ENCODE results near the gene ERBIN. TPM values are rescaled to one million over a fixed set of nuclear protein-coding genes. Genes with fewer than 3 reads are reported as not detected.

The ERBIN gene
- total and polyA plus RNA-seq, 2 of the 4 experiments (the other 2 are of a cell fraction): 25.8 to 70.1 TPM

GRCh38 chr5:66066826-66067225 lies 140.5 kb downstream of the ERBIN start:
- H3K4me3 ChIP-seq (ENCODE audit: insufficient read depth, low read depth, low read length): no peak overlapping the region
- H2BK5ac ChIP-seq (ENCODE audit: low read depth, low read length, poor library complexity, severe bottlenecking): no peak overlapping the region
- H3K27me3 ChIP-seq (ENCODE audit: control insufficient read depth, insufficient read depth, low read length): no peaks in the 10 kb centered on the region
- H3K79me1 ChIP-seq (ENCODE audit: low read depth in 1 of 2, low read length in 2 of 2): peaks cover 27 to 45% of the 10 kb centered on the region in 2 experiments
- no peak overlapping the region for H3K27ac ChIP-seq (ENCODE audit: insufficient read depth, low read length)
- in situ Hi-C loops (cut with MboI; ENCODE audit: low sequenced_read_pairs): no loop called here
- no peak overlapping the region for H3K4ac ChIP-seq (ENCODE audit: low read depth, low read length)
- H2BK20ac ChIP-seq (ENCODE audit: low read depth, low read length): no peak overlapping the region
- no peaks in the 10 kb centered on the region for H3K9me3 ChIP-seq (ENCODE audit: control insufficient read depth, insufficient read depth, low read length)
- H3K18ac ChIP-seq (ENCODE audit: low read depth, low read length): no peak overlapping the region
- DNase-seq (no peak), ATAC-seq (ENCODE audit: low read depth) (no peak)
- H2AFZ ChIP-seq (replicated peaks; ENCODE audit: low read length, poor library complexity): no peak overlapping the region
- H4K91ac ChIP-seq (ENCODE audit: insufficient read depth, low read depth, low read length): no peak overlapping the region
- no peak overlapping the region for H2AK9ac ChIP-seq (replicated peaks; ENCODE audit: low read depth, low read length, poor library complexity)
- no peak overlapping the region for H2BK15ac ChIP-seq (ENCODE audit: low read depth, low read length)
- H4K8ac ChIP-seq (ENCODE audit: low read depth in 2 of 2, low read length in 2 of 2): no peak overlapping the region
- no TSS peak for BruUV-seq (replicated peaks)
- dilution Hi-C loops (cut with HindIII; ENCODE audit: low sequenced_read_pairs, unreplicated experiment): no loop called here
- H3K56ac ChIP-seq (ENCODE audit: extremely low read depth, insufficient read depth, low read length): no peak overlapping the region
- no peak overlapping the region for H2BK120ac ChIP-seq (ENCODE audit: low read depth, low read length)
- intact Hi-C loops (cut with micrococcal nuclease): loop anchor here (5.0 kb wide), 1 partner anchor 45 kb away; no protein-coding TSS in a partner anchor
- no peak overlapping the region; the same call in 1 of the 2 replicates for H3K14ac ChIP-seq (replicated peaks; ENCODE audit: low read depth, low read length)
- H4K20me1 ChIP-seq (ENCODE audit: insufficient read depth, low read length): peaks cover 18% of the 10 kb centered on the region; the same call in 1 of the 2 replicates
- H2AK5ac ChIP-seq (ENCODE audit: low read depth, low read length): no peak overlapping the region
- no peak overlapping the region for H4K5ac ChIP-seq (ENCODE audit: low read depth, low read length)
- no peaks in the 10 kb centered on the region for H3K4me1 ChIP-seq (ENCODE audit: control insufficient read depth, insufficient read depth, low read length)
- H3K36me3 ChIP-seq (ENCODE audit: control insufficient read depth, insufficient read depth, low read length): peaks cover 22% of the 10 kb centered on the region
- no peak overlapping the region for H3K23ac ChIP-seq (ENCODE audit: low read depth, low read length)
- ChIA-PET POLR2A (ENCODE audit: unreplicated experiment) (no interaction called here), CTCF (no interaction called here)
- H3K9me1 ChIP-seq (ENCODE audit: insufficient read depth, low read length): peaks cover 3% of the 10 kb centered on the region
- no peak overlapping the region for H3K4me2 ChIP-seq (ENCODE audit: low read depth, low read length)
- no CpG with 5 or more reads among the region's 2 CpGs for WGBS, 2 experiments (ENCODE audit: extremely low coverage in 2 of 2, insufficient read length in 1 of 2)
- H3K9ac ChIP-seq (ENCODE audit: low read depth, low read length): no peak overlapping the region
- TF ChIP-seq RFX5 (IDR thresholded peaks at IDR 0.05; ENCODE audit: low read depth, low read length): no peak
- TF ChIP-seq RCOR1 (IDR thresholded peaks at IDR 0.05; ENCODE audit: insufficient replicate concordance, low read length): no peak
- no peak for TF ChIP-seq SMC3 (IDR thresholded peaks at IDR 0.05; ENCODE audit: low read depth, low read length)
- TF ChIP-seq CTCF (conservative IDR thresholded peaks at IDR 0.05; ENCODE audit: low read depth, low read length): no peak
- no peak for TF ChIP-seq RAD21 (IDR thresholded peaks at IDR 0.05; ENCODE audit: low read length)
